Pons (tissue), 1 donor: ENCODE results near the gene OR13J1.
"Not testable (repeated sequence)": the region's sequence is repeated elsewhere in the genome, so short reads cannot be mapped to it uniquely, and the experiment has no call there.

ENCODE experiments used
- DNase-seq: peaks from one replicate; pipeline ENCODE4 v3.0.0-alpha.2; 2016; ENCODE audit warnings: low spot score

The OR13J1 gene

GRCh38 chr9:35904338-35904737, 34.1 kb upstream of the OR13J1 start:
- DNase-seq = no peak

GRCh38 chr9:35903049-35903448, 32.8 kb upstream of the OR13J1 start:
- peak; percentile 72 for DNase-seq

GRCh38 chr9:35899021-35899420, 28.8 kb upstream of the OR13J1 start:
- no peak for DNase-seq

- DNase-seq = no peak
Observed at GRCh38 chr9:35898337-35898736, 28.1 kb upstream of the OR13J1 start.

- not testable (repeated sequence) for DNase-seq
Observed at GRCh38 chr9:35897376-35898099, 27.3 kb upstream of the OR13J1 start.

GRCh38 chr9:35896570-35896969, 26.4 kb upstream of the OR13J1 start:
- DNase-seq = no peak

- DNase-seq = no peak
Observed at GRCh38 chr9:35892051-35892450, 21.9 kb upstream of the OR13J1 start.

GRCh38 chr9:35891646-35892045, 21.4 kb upstream of the OR13J1 start:
- no peak for DNase-seq

GRCh38 chr9:35884908-35885307, 14.7 kb upstream of the OR13J1 start:
- not testable (repeated sequence) for DNase-seq

- DNase-seq = no peak
Observed at GRCh38 chr9:35882996-35883395, 12.8 kb upstream of the OR13J1 start.

GRCh38 chr9:35882263-35882848, 12.2 kb upstream of the OR13J1 start:
- DNase-seq = peak; percentile 82

- DNase-seq = no peak
Observed at GRCh38 chr9:35872505-35872904, 2.3 kb upstream of the OR13J1 start.

GRCh38 chr9:35871545-35871944, 1.3 kb upstream of the OR13J1 start:
- no peak for DNase-seq

GRCh38 chr9:35869621-35870216, 482 bp downstream of the OR13J1 start:
- DNase-seq = no peak

- DNase-seq = no peak
Observed at GRCh38 chr9:35868933-35869332, 1.3 kb downstream of the OR13J1 start.

GRCh38 chr9:35867538-35867937, 2.7 kb downstream of the OR13J1 start:
- DNase-seq = no peak

- DNase-seq = no peak
Observed at GRCh38 chr9:35864695-35865255, 5.4 kb downstream of the OR13J1 start.

GRCh38 chr9:35863583-35863982, 6.6 kb downstream of the OR13J1 start:
- DNase-seq = no peak

- DNase-seq = no peak
Observed at GRCh38 chr9:35862328-35862727, 7.9 kb downstream of the OR13J1 start.

GRCh38 chr9:35861161-35861897, 8.9 kb downstream of the OR13J1 start:
- no peak for DNase-seq

GRCh38 chr9:35859990-35860339, 10.2 kb downstream of the OR13J1 start:
- no peak for DNase-seq

- DNase-seq = no peak
Observed at GRCh38 chr9:35859310-35859989, 10.8 kb downstream of the OR13J1 start.
